NCI-H1436 treated with DMSO at 0.1 percent for 48 hours (cell line): ENCODE results near the gene BSND.

ENCODE experiments used
- DNase-seq: peaks from one replicate; lab custom pipeline; 2025; lab: John Stamatoyannopoulos, UW

The BSND gene

DNA sequence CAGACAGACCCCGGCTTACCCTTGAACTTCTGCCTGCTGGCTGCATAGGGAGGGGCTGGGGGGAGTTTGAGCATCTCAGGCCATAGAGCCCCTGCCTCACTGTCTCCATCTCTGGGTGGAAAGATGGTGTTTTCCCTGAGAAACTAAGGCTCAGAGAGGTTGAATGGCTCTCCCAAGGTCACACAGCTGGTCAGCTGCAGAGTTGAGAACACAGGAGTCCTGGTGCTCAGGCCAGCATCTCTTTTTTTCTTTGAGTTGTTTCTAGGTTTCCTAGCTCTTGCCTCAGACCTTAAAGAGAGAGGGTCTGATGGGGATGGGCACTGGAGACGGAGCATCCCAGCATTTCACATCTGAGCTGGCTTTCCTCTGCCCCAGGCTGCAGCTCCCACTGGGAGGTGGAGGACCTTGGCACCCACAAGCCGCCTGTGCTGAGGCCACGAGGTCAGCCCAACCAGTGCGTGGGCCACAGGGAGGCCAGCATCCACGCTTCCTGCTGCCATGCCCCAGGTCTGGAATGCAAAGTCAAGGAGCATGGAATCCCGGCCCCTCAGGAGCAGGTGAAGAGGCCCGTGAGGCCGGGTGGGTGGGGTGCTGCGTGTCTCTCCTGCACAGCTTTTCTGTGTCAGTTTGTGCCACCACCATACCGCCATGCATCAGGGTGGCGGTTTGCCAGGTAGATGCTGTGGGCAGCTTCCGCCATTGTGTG, 62.4 kb downstream of the BSND start:
- DNase-seq, result no peak
